Measurements from ENCODE around the gene FRMD4A. TPM values are rescaled to one million over a fixed set of nuclear protein-coding genes. Genes with fewer than 3 reads are reported as not detected.
A peak's percentile ranks its signal among the peaks of the same experiment; 100 is the strongest.

The FRMD4A gene
- total and polyA plus RNA-seq, 2 of the 4 experiments (the other 2 are of a cell fraction), result 30.3 to 68.8 TPM

- TF ChIP-seq ELK1 (IDR thresholded peaks at IDR 0.05; ENCODE audit: borderline replicate concordance, low read depth, low read length), result no peak
- peak; percentile 63; the same call in 1 of the 2 replicates for TF ChIP-seq MXI1 (IDR thresholded peaks at IDR 0.05; ENCODE audit: borderline replicate concordance, low read depth, low read length)
Measured at GRCh38 chr10:14074062-14074884, 256.5 kb downstream of the FRMD4A start (continued).

DNA sequence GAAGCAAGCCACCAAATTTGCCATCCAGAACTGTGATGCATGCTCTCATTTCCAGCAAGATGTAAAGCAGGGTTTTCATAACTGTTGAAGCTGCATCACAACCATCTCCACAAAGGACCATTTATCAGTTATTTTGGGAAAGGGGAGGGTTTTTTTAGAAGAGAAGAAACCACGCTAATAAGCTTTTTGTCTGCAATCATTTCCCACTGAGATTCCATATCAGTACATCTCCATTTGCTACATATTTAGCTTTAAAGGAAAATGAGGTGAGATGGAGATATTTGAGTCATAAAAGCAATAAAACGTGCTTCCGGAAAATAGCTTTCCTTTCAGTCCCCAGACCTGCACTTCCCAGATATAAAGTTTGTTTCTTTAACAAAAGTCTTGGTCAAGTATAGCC is 258.2 kb downstream of the FRMD4A start:
- Histone ChIP-seq H2AFZ (replicated peaks; ENCODE audit: low read length, poor library complexity) (no peak overlapping the region), H3K14ac (replicated peaks; ENCODE audit: low read depth, low read length) (no peak overlapping the region), H4K5ac (ENCODE audit: low read depth, low read length) (peak overlapping the region; percentile 43; the same call in 1 of the 2 replicates), H3K4me2 (ENCODE audit: low read depth, low read length) (no peak overlapping the region), H3K4ac (ENCODE audit: low read depth, low read length) (no peak overlapping the region; the same call in 1 of the 2 replicates), H2BK15ac (ENCODE audit: low read depth, low read length) (peak overlapping the region; percentile 36; the same call in 2 of the 3 replicates), H4K8ac (ENCODE audit: low read depth in 2 of 2, low read length in 2 of 2) (no peak overlapping the region), H2BK120ac (ENCODE audit: low read depth, low read length) (peak overlapping the region; percentile 67; the same call in 1 of the 2 replicates), H2BK20ac (ENCODE audit: low read depth, low read length) (peak overlapping the region; percentile 39; the same call in 1 of the 2 replicates), H3K9ac (ENCODE audit: low read depth, low read length) (no peak overlapping the region), H3K9me1 (ENCODE audit: insufficient read depth, low read length) (peaks cover 11% of the 10 kb centered on the region; the same call in 1 of the 2 replicates), H3K56ac (ENCODE audit: extremely low read depth, insufficient read depth, low read length) (no peak overlapping the region), H3K4me1 (ENCODE audit: control insufficient read depth, insufficient read depth, low read length) (peaks cover 6% of the 10 kb centered on the region), H2AK9ac (replicated peaks; ENCODE audit: low read depth, low read length, poor library complexity) (no peak overlapping the region), H3K4me3 (ENCODE audit: insufficient read depth, low read depth, low read length) (no peak overlapping the region), H3K36me3 (ENCODE audit: control insufficient read depth, insufficient read depth, low read length) (no peaks in the 10 kb centered on the region), H2AK5ac (ENCODE audit: low read depth, low read length) (no peak overlapping the region), H4K91ac (ENCODE audit: insufficient read depth, low read depth, low read length) (0 out of 2 replicates have a peak overlapping the region, but pooled peaks have one; percentile 52), H4K20me1 (ENCODE audit: insufficient read depth, low read length) (no peaks in the 10 kb centered on the region), H3K23ac (ENCODE audit: low read depth, low read length) (no peak overlapping the region), H2BK5ac (ENCODE audit: low read depth, low read length, poor library complexity, severe bottlenecking) (no peak overlapping the region), H3K18ac (ENCODE audit: low read depth, low read length) (no peak overlapping the region; the same call in 1 of the 2 replicates), H3K9me3 (ENCODE audit: control insufficient read depth, insufficient read depth, low read length) (no peaks in the 10 kb centered on the region), H3K79me1 (ENCODE audit: low read depth in 1 of 2, low read length in 2 of 2) (no peaks in the 10 kb centered on the region), H3K27ac (ENCODE audit: insufficient read depth, low read length) (no peak overlapping the region), H3K27me3 (ENCODE audit: control insufficient read depth, insufficient read depth, low read length) (no peaks in the 10 kb centered on the region)
- in situ Hi-C loops (cut with MboI; ENCODE audit: low sequenced_read_pairs) (no loop called here), dilution Hi-C loops (cut with HindIII; ENCODE audit: low sequenced_read_pairs, unreplicated experiment) (no loop called here), intact Hi-C loops (cut with micrococcal nuclease) (loop anchor here (5.0 kb wide), 1 partner anchor 100 kb away; no protein-coding TSS in a partner anchor)
- BruUV-seq (replicated peaks), result no TSS peak
- ChIA-PET CTCF (no interaction called here), POLR2A (ENCODE audit: unreplicated experiment) (no interaction called here)
- DNase-seq, result no peak
- WGBS, 2 experiments (ENCODE audit: extremely low coverage in 2 of 2, insufficient read length in 1 of 2), result no CpG with 5 or more reads among the region's 3 CpGs
- ATAC-seq (ENCODE audit: low read depth), result no peak
- TF ChIP-seq MXI1 (IDR thresholded peaks at IDR 0.05; ENCODE audit: borderline replicate concordance, low read depth, low read length) (no peak), FOS (IDR thresholded peaks at IDR 0.05; ENCODE audit: low read depth, low read length) (no peak), MAZ (IDR thresholded peaks at IDR 0.05; ENCODE audit: borderline replicate concordance, low read depth, low read length) (no peak), POLR2A (IDR thresholded peaks at IDR 0.05; ENCODE audit: low read depth, low read length) (no peak), USF2 (IDR thresholded peaks at IDR 0.05; ENCODE audit: low read depth, low read length) (no peak), CHD1 (IDR thresholded peaks at IDR 0.05; ENCODE audit: low read depth, low read length) (no peak), CEBPB (IDR thresholded peaks at IDR 0.05; ENCODE audit: low read depth, low read length) (no peak), ELK1 (IDR thresholded peaks at IDR 0.05; ENCODE audit: borderline replicate concordance, low read depth, low read length) (no peak), RAD21 (IDR thresholded peaks at IDR 0.05; ENCODE audit: low read length) (no peak), SMC3 (IDR thresholded peaks at IDR 0.05; ENCODE audit: low read depth, low read length) (no peak), RCOR1 (IDR thresholded peaks at IDR 0.05; ENCODE audit: insufficient replicate concordance, low read length) (no peak), BHLHE40 (IDR thresholded peaks at IDR 0.05; ENCODE audit: low read depth, low read length) (no peak)

Measured in IMR-90 (cell line).